ENCODE results near the gene DOCK3. TPM values are rescaled to one million over a fixed set of nuclear protein-coding genes. Genes with fewer than 3 reads are reported as not detected.

Gene DOCK3
- polyA plus RNA-seq, 2 of the 4 experiments (the other 2 are of a cell fraction), result 0.40 to 0.46 TPM

DNA sequence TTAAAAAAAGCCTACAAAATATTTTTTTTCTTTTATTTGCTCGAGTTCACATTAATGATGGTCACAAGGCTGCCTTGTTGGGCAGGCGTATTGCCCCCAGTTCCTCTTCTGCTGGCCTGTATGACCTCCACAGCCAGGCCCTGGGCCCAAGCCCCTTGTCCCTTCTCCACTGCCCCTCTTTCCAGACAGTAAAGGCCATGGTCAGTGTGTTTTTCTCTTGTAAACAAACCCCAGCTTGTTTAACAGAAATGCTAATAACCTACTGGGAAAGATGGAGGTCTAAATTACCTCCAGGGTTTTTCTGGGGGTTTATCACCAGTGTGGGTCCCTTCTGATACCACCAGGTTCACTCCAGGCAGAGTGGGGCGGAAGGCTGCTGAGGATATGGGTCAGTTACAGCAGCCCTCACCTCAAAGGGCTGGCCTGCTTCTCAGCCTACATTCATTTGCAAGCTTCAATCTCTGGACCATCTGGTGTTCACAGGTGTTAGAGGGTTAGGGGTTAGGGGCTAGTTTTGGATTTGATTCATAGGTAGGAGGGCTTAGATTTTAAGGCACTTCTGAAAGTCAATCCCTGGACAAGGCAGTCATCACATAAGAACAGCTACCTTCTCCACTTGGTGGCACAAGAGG, 708.3 kb downstream of the DOCK3 start:
- TF ChIP-seq ZC3H11A (IDR thresholded peaks at IDR 0.05) (no peak), NR3C1 (IDR thresholded peaks at IDR 0.05) (no peak), FOSL2 (IDR thresholded peaks at IDR 0.05) (no peak), FOSL2 (CRISPR knock-in tag; IDR thresholded peaks at IDR 0.05) (no peak), CHD2 (IDR thresholded peaks at IDR 0.05; ENCODE audit: low read length, partially characterized antibody) (no peak), ZNF302 (CRISPR knock-in tag; IDR thresholded peaks at IDR 0.05) (no peak), JUNB (IDR thresholded peaks at IDR 0.05) (no peak), FOXS1 (CRISPR knock-in tag; IDR thresholded peaks at IDR 0.05) (no peak), HOXB13 (CRISPR knock-in tag; IDR thresholded peaks at IDR 0.05; ENCODE audit: low read depth) (no peak)
- TF ChIP-seq, protein P1, sequence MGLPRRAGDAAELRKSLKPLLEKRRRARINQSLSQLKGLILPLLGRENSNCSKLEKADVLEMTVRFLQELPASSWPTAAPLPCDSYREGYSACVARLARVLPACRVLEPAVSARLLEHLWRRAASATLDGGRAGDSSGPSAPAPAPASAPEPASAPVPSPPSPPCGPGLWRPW (IDR thresholded peaks at IDR 0.05), result no peak
- TF ChIP-seq, protein P2, sequence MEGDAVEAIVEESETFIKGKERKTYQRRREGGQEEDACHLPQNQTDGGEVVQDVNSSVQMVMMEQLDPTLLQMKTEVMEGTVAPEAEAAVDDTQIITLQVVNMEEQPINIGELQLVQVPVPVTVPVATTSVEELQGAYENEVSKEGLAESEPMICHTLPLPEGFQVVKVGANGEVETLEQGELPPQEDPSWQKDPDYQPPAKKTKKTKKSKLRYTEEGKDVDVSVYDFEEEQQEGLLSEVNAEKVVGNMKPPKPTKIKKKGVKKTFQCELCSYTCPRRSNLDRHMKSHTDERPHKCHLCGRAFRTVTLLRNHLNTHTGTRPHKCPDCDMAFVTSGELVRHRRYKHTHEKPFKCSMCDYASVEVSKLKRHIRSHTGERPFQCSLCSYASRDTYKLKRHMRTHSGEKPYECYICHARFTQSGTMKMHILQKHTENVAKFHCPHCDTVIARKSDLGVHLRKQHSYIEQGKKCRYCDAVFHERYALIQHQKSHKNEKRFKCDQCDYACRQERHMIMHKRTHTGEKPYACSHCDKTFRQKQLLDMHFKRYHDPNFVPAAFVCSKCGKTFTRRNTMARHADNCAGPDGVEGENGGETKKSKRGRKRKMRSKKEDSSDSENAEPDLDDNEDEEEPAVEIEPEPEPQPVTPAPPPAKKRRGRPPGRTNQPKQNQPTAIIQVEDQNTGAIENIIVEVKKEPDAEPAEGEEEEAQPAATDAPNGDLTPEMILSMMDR (IDR thresholded peaks at IDR 0.05), result no peak
- Histone ChIP-seq H3K27ac (no peak overlapping the region), H3K4me2 (peak overlapping the region; percentile 90), H3K4me1 (peaks cover 22% of the 10 kb centered on the region), H3K9me3 (no peaks in the 10 kb centered on the region), H3K4me3 (no peak overlapping the region; the same call in 2 of the 3 replicates)
- DNase-seq (ENCODE audit: low read depth in 1 of 2, low spot score in 1 of 2), result no peak
- CTCF ChIA-PET, result interaction anchor here (0.7 to 9.2 kb wide), 4 partner anchors 11 to 810 kb away, joined by 3 to 106 read pairs (median 6); partner anchors contain the start of genes CISH and MAPKAPK3
- no peak for ATAC-seq
- no peak for FAIRE-seq
- POLR2A ChIA-PET, result interaction anchor here (0.7 kb wide), 1 partner anchor 814 kb away, joined by 3 read pairs; the partner anchor contains the start of gene HEMK1
- WGBS (ENCODE audit: missing lambda C conversion rate), result 91% methylated on average over 3 of the region's 3 CpGs

GRCh38 chr3:51384055-51384725, 709.5 kb downstream of the DOCK3 start:
- peak; percentile 36 to 49; a peak in 4 of 6 replicates for ATAC-seq
- peak overlapping the region; percentile 90 for H3K4me2 ChIP-seq
- no peak for TF ChIP-seq FOSL2 (IDR thresholded peaks at IDR 0.05)
- no peak for TF ChIP-seq FOSL2 (CRISPR knock-in tag; IDR thresholded peaks at IDR 0.05)
- 0 out of 5 replicates have a peak, but pooled peaks of 1 of the 2 experiments have one; percentile 8 for TF ChIP-seq JUN (IDR thresholded peaks at IDR 0.05)
- FAIRE-seq, result no peak
- POLR2A ChIA-PET, result interaction anchor here (1.3 kb wide), 1 partner anchor 41 kb away, joined by 3 read pairs; no protein-coding TSS in a partner anchor
- DNase-seq (ENCODE audit: low read depth in 1 of 2, low spot score in 1 of 2), result no peak
- peaks cover 28% of the 10 kb centered on the region for H3K4me1 ChIP-seq
- WGBS (ENCODE audit: missing lambda C conversion rate), result 2% methylated on average over 6 of the region's 29 CpGs
- H3K27ac ChIP-seq, result peak overlapping the region; percentile 97 to 99
- H3K4me3 ChIP-seq, result peak overlapping the region; percentile 95
- no peaks in the 10 kb centered on the region for H3K9me3 ChIP-seq
- CTCF ChIA-PET, result interaction anchor here (1.4 to 9.2 kb wide), 3 partner anchors 12 to 812 kb away, joined by 3 to 106 read pairs (median 10); partner anchors contain the start of genes CISH and MAPKAPK3

- CTCF ChIA-PET, result interaction anchor here (0.6 to 9.2 kb wide), 3 partner anchors 13 to 771 kb away, joined by 3 to 106 read pairs (median 10); partner anchors contain the start of genes CISH and MAPKAPK3
- peak; percentile 95 to 98 for DNase-seq (ENCODE audit: low read depth in 1 of 2, low spot score in 1 of 2)
- no peaks in the 10 kb centered on the region for H3K9me3 ChIP-seq
- POLR2A ChIA-PET, result interaction anchor here (0.6 to 1.6 kb wide), 7 partner anchors 42 to 816 kb away, joined by 3 to 9 read pairs (median 4); partner anchors contain the start of genes CISH, DCAF1 and HEMK1
- peaks cover 32% of the 10 kb centered on the region for H3K4me1 ChIP-seq
- no peak for FAIRE-seq
- peak within 1 kb of the TSS; percentile 95 for H3K4me3 ChIP-seq
- 0% methylated on average over 16 of the region's 65 CpGs for WGBS (ENCODE audit: missing lambda C conversion rate)
- H3K27ac ChIP-seq, result peak within 1 kb of the TSS; percentile 97 to 99
- peak within 1 kb of the TSS; percentile 98 for H3K4me2 ChIP-seq
- ATAC-seq, result peak; percentile 92 to 97
- TF ChIP-seq EHF (CRISPR knock-in tag; IDR thresholded peaks at IDR 0.05) (no peak), FOSL2 (IDR thresholded peaks at IDR 0.05) (no peak), FOSL2 (CRISPR knock-in tag; IDR thresholded peaks at IDR 0.05) (no peak), FOXS1 (CRISPR knock-in tag; IDR thresholded peaks at IDR 0.05) (no peak), TFCP2L1 (CRISPR knock-in tag; IDR thresholded peaks at IDR 0.05) (no peak), CBX2 (IDR thresholded peaks at IDR 0.05; ENCODE audit: borderline replicate concordance, low read depth) (no peak), POLR2AphosphoS2 (conservative IDR thresholded peaks at IDR 0.05; ENCODE audit: low read length) (no peak), RAD21 (conservative IDR thresholded peaks at IDR 0.05 in 1 of 2, IDR thresholded peaks at IDR 0.05 in 1 of 2) (no peak), BHLHE40 (IDR thresholded peaks at IDR 0.05; ENCODE audit: low read depth, low read length) (no peak), EHMT2 (IDR thresholded peaks at IDR 0.05; ENCODE audit: low read depth) (no peak), BCL3 (IDR thresholded peaks at IDR 0.05) (peak; percentile 52; the same call in 1 of the 3 replicates), RARB (CRISPR knock-in tag; IDR thresholded peaks at IDR 0.05) (no peak), E2F6 (IDR thresholded peaks at IDR 0.05; ENCODE audit: borderline replicate concordance, low read depth) (no peak)
- TF ChIP-seq, protein P3, sequence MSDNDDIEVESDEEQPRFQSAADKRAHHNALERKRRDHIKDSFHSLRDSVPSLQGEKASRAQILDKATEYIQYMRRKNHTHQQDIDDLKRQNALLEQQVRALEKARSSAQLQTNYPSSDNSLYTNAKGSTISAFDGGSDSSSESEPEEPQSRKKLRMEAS (IDR thresholded peaks at IDR 0.05), result 0 out of 2 replicates have a peak, but pooled peaks have one; percentile 8
- TF ChIP-seq, protein P2 (IDR thresholded peaks at IDR 0.05), result no peak
Measured at GRCh38 chr3:51384726-51385473, 710.2 kb downstream of the DOCK3 start, which contains the start of gene MANF. TSS of gene MANF (plus strand) at chr3:51385291. CDS start at chr3:51385343, 52 bp downstream.

All from A549 (cell line).